ENCODE data around the gene ABHD1. TPM values are rescaled to one million over a fixed set of nuclear protein-coding genes. Genes with fewer than 3 reads are reported as not detected.

Gene ABHD1
- total RNA-seq, 2 donors from 2014 or later = 0.65 to 0.94 TPM

- H3K4me3 Mint-ChIP-seq = no peak overlapping the region
- H3K4me1 Mint-ChIP-seq = peaks cover 3% of the 10 kb centered on the region
- peaks cover 24% of the 10 kb centered on the region for H3K27me3 Mint-ChIP-seq
- H3K9me3 ChIP-seq (ENCODE audit: control insufficient read depth, low read length, poor library complexity, severe bottlenecking) = no peaks in the 10 kb centered on the region
- no peaks in the 10 kb centered on the region for H3K36me3 Mint-ChIP-seq (ENCODE audit: low read depth)
- DNase-seq (no peak), ATAC-seq (no peak)
- no peak overlapping the region for H3K27ac Mint-ChIP-seq
These were observed 22.1 kb downstream of the ABHD1 start for GRCh38 chr2:27145682-27146081.

- Mint-ChIP-seq H3K4me3 (no peak overlapping the region), H3K27ac (peak overlapping the region; percentile 65), H3K4me1 (peaks cover 3% of the 10 kb centered on the region), H3K27me3 (peaks cover 24% of the 10 kb centered on the region), H3K36me3 (ENCODE audit: low read depth) (no peaks in the 10 kb centered on the region)
- no peak for ATAC-seq
- no peak for DNase-seq
- H3K9me3 ChIP-seq (ENCODE audit: control insufficient read depth, low read length, poor library complexity, severe bottlenecking) = no peaks in the 10 kb centered on the region
These were observed 24.3 kb downstream of the ABHD1 start for GRCh38 chr2:27147935-27148334.

- peak within 1 kb of the TSS; percentile 65 for H3K27ac Mint-ChIP-seq
- H3K27me3 Mint-ChIP-seq = peaks cover 30% of the 10 kb centered on the region
- no peak within 1 kb of the TSS for H3K4me3 Mint-ChIP-seq
- no peak for ATAC-seq
- DNase-seq = no peak
- no peaks in the 10 kb centered on the region for H3K36me3 Mint-ChIP-seq (ENCODE audit: low read depth)
- H3K9me3 ChIP-seq (ENCODE audit: control insufficient read depth, low read length, poor library complexity, severe bottlenecking) = no peaks in the 10 kb centered on the region
- H3K4me1 Mint-ChIP-seq = peaks cover 7% of the 10 kb centered on the region
These were observed 25.3 kb downstream of the ABHD1 start, which contains the start of gene TCF23 for GRCh38 chr2:27148801-27149439. TCF23 (plus strand) TSS chr2:27149004; CDS start chr2:27149134, 130 bp downstream.

- Mint-ChIP-seq H3K27ac (no peak overlapping the region), H3K4me3 (no peak overlapping the region), H3K36me3 (ENCODE audit: low read depth) (no peaks in the 10 kb centered on the region), H3K27me3 (peaks cover 30% of the 10 kb centered on the region), H3K4me1 (peaks cover 7% of the 10 kb centered on the region)
- DNase-seq (no peak), ATAC-seq (no peak)
- no peaks in the 10 kb centered on the region for H3K9me3 ChIP-seq (ENCODE audit: control insufficient read depth, low read length, poor library complexity, severe bottlenecking)
These were observed 26.2 kb downstream of the ABHD1 start for GRCh38 chr2:27149570-27150405.

- H3K27ac Mint-ChIP-seq = no peak overlapping the region
- H3K4me3 Mint-ChIP-seq = no peak overlapping the region
- no peaks in the 10 kb centered on the region for H3K36me3 Mint-ChIP-seq (ENCODE audit: low read depth)
- peaks cover 30% of the 10 kb centered on the region for H3K27me3 Mint-ChIP-seq
- no peaks in the 10 kb centered on the region for H3K9me3 ChIP-seq (ENCODE audit: control insufficient read depth, low read length, poor library complexity, severe bottlenecking)
- DNase-seq = no peak
- peaks cover 7% of the 10 kb centered on the region for H3K4me1 Mint-ChIP-seq
- ATAC-seq = no peak
These were observed 27.1 kb downstream of the ABHD1 start for GRCh38 chr2:27150639-27151230.

- H3K27ac Mint-ChIP-seq = no peak overlapping the region
- no peak for DNase-seq
- peaks cover 24% of the 10 kb centered on the region for H3K27me3 Mint-ChIP-seq
- H3K36me3 Mint-ChIP-seq (ENCODE audit: low read depth) = no peaks in the 10 kb centered on the region
- H3K9me3 ChIP-seq (ENCODE audit: control insufficient read depth, low read length, poor library complexity, severe bottlenecking) = no peaks in the 10 kb centered on the region
- H3K4me3 Mint-ChIP-seq = no peak overlapping the region
- no peak for ATAC-seq
- H3K4me1 Mint-ChIP-seq = peaks cover 7% of the 10 kb centered on the region
These were observed 28.6 kb downstream of the ABHD1 start for GRCh38 chr2:27152102-27152795.

GRCh38 chr2:27152796-27153464 is 29.3 kb downstream of the ABHD1 start:
- Mint-ChIP-seq H3K4me1 (peaks cover 7% of the 10 kb centered on the region), H3K36me3 (ENCODE audit: low read depth) (no peaks in the 10 kb centered on the region), H3K4me3 (no peak overlapping the region), H3K27ac (no peak overlapping the region), H3K27me3 (peaks cover 21% of the 10 kb centered on the region)
- H3K9me3 ChIP-seq (ENCODE audit: control insufficient read depth, low read length, poor library complexity, severe bottlenecking) = no peaks in the 10 kb centered on the region
- ATAC-seq (no peak), DNase-seq (no peak)

GRCh38 chr2:27154488-27154887 is 30.9 kb downstream of the ABHD1 start:
- H3K27me3 Mint-ChIP-seq = peaks cover 14% of the 10 kb centered on the region
- no peak overlapping the region for H3K27ac Mint-ChIP-seq
- DNase-seq = no peak
- H3K4me3 Mint-ChIP-seq = no peak overlapping the region
- H3K9me3 ChIP-seq (ENCODE audit: control insufficient read depth, low read length, poor library complexity, severe bottlenecking) = no peaks in the 10 kb centered on the region
- H3K4me1 Mint-ChIP-seq = peaks cover 4% of the 10 kb centered on the region
- no peak for ATAC-seq
- H3K36me3 Mint-ChIP-seq (ENCODE audit: low read depth) = no peaks in the 10 kb centered on the region

GRCh38 chr2:27155069-27155520 is 31.5 kb downstream of the ABHD1 start:
- no peak for DNase-seq
- Mint-ChIP-seq H3K36me3 (ENCODE audit: low read depth) (no peaks in the 10 kb centered on the region), H3K4me1 (peaks cover 4% of the 10 kb centered on the region), H3K27me3 (peaks cover 14% of the 10 kb centered on the region), H3K27ac (no peak overlapping the region), H3K4me3 (no peak overlapping the region)
- H3K9me3 ChIP-seq (ENCODE audit: control insufficient read depth, low read length, poor library complexity, severe bottlenecking) = no peaks in the 10 kb centered on the region
- no peak for ATAC-seq

- no peak overlapping the region for H3K27ac Mint-ChIP-seq
- peaks cover 18% of the 10 kb centered on the region for H3K27me3 Mint-ChIP-seq
- peaks cover 2% of the 10 kb centered on the region for H3K4me1 Mint-ChIP-seq
These were observed 34.9 kb downstream of the ABHD1 start for GRCh38 chr2:27158468-27158867.

GRCh38 chr2:27159271-27159670 is 35.7 kb downstream of the ABHD1 start:
- Mint-ChIP-seq H3K27me3 (peaks cover 10% of the 10 kb centered on the region), H3K4me3 (no peak overlapping the region), H3K27ac (no peak overlapping the region), H3K4me1 (no peaks in the 10 kb centered on the region), H3K36me3 (ENCODE audit: low read depth) (no peaks in the 10 kb centered on the region)
- DNase-seq (no peak), ATAC-seq (no peak)
- H3K9me3 ChIP-seq (ENCODE audit: control insufficient read depth, low read length, poor library complexity, severe bottlenecking) = no peaks in the 10 kb centered on the region

More at GRCh38 chr2:27158468-27158867, 34.9 kb downstream of the ABHD1 start:
- DNase-seq (no peak), ATAC-seq (no peak)
- Mint-ChIP-seq H3K36me3 (ENCODE audit: low read depth) (no peaks in the 10 kb centered on the region), H3K4me3 (no peak overlapping the region)
- no peaks in the 10 kb centered on the region for H3K9me3 ChIP-seq (ENCODE audit: control insufficient read depth, low read length, poor library complexity, severe bottlenecking)

GRCh38 chr2:27160191-27160590 is 36.6 kb downstream of the ABHD1 start:
- ATAC-seq (no peak), DNase-seq (no peak)
- no peaks in the 10 kb centered on the region for H3K4me1 Mint-ChIP-seq
- no peaks in the 10 kb centered on the region for H3K9me3 ChIP-seq (ENCODE audit: control insufficient read depth, low read length, poor library complexity, severe bottlenecking)
- no peaks in the 10 kb centered on the region for H3K36me3 Mint-ChIP-seq (ENCODE audit: low read depth)
- no peak overlapping the region for H3K27ac Mint-ChIP-seq
- no peak overlapping the region for H3K4me3 Mint-ChIP-seq
- H3K27me3 Mint-ChIP-seq = peaks cover 10% of the 10 kb centered on the region
